Motor neuron (in vitro differentiated cells): Measurements from ENCODE around the gene IRF2. TPM values are rescaled to one million over a fixed set of nuclear protein-coding genes. Genes with fewer than 3 reads are reported as not detected.
"Not testable (repeated sequence)": the region's sequence is repeated elsewhere in the genome, so short reads cannot be mapped to it uniquely, and the experiment has no call there.

Experiments used
- ATAC-seq, 8 experiments: fragments of 200-7000 bp; cut with Tn5 transposase; replicated peaks in 6 of 8; 2 replicates each; pipeline ENCODE4 v1.8.0; 2021; ENCODE audit warnings: mild to moderate bottlenecking in 8 of 8, moderate library complexity in 8 of 8
- H3K27ac ChIP-seq, 2 donors: fragments of 250-450 bp; sonication (Bioruptor Pico); 2 replicates each; pipeline ENCODE4 v1.9.0; 2021; ENCODE audit warnings: antibody characterized with exemption in 2 of 2, mild to moderate bottlenecking in 2 of 2, moderate library complexity in 1 of 2
- H3K4me1 ChIP-seq, 2 donors: fragments of 250-450 bp; sonication (Bioruptor Pico); replicated peaks in 1 of 2; 2 replicates each; pipeline ENCODE4 v1.6.1; 2021; ENCODE audit warnings: antibody characterized with exemption in 2 of 2, mild to moderate bottlenecking in 2 of 2, moderate library complexity in 1 of 2
- H3K4me3 ChIP-seq, 5 donors: fragments of 250-450 bp; sonication (Bioruptor Pico); 2 replicates each; pipeline ENCODE4 v1.9.0; 2021; ENCODE audit warnings: antibody characterized with exemption in 5 of 5, mild to moderate bottlenecking in 5 of 5, moderate library complexity in 4 of 5
- WGBS, 10 experiments: fragments of 450-650 bp; shearing (Covaris generic); methylation state at CpG; one replicate each; pipeline ENCODE4 v1.0.0; 2022; 5-methylcytosine and 5-hydroxymethylcytosine counted together
- in situ Hi-C, 9 experiments: fragments of 400-800 bp; cut with MboI; loops; one replicate each; pipeline ENCODE4 v1.15.0; 2021; ENCODE audit warnings: low sequenced_read_pairs in 9 of 9, low pct_unique_long_range_greater_than_20kb in 2 of 9; ENCODE audit not compliant: unreplicated experiment in 9 of 9
- total RNA-seq, 8 experiments: library from RNA; unstranded; fragments of 300-600 nt; gene quantifications; 2 replicates each; pipeline versions ENCODE4 v1.2.3 to v1.2.4, GENCODE V29; 2022

IRF2 gene
- total RNA-seq, 8 experiments from 2014 or later = 6.3 to 36.7 (median 15.3) TPM

DNA sequence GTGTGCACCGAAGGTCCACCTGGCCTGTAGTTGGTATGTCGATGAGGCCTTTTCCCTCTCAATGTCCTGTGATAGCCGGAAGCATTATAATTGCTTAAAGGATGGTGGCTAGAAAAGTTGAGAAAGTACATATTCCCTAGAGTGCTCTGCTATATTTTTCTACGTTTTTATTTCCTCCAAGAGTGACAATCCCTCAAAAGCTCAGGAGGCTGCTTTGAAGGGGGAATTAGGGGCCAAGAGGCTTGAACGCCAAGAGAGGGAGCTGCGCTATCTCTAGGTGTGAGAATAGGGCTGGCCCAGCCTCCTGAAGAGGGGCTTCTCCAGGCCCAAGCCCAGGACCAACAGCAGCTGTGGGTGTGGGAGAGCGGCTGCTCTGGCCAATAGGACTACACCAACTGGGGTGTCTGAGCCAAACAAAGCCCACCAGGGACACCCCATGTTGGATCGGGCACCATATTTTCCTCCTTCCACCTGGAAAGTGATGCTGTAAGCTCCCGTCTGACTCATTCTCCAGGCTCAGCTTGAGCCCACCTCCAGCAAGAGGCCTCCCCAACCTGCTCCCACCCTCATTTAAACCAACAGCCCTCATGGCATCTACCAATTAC is 124.0 kb downstream of the IRF2 start:
- Histone ChIP-seq H3K27ac (no peak overlapping the region), H3K4me1 (peaks cover 13 to 16% of the 10 kb centered on the region in 2 donors), H3K4me3 (no peak overlapping the region)
- no peak for ATAC-seq
- in situ Hi-C loops = no loop called here
- 0 to 100% (median 92%) methylated on average over 1 to 4 of the region's 9 CpGs; no CpG with 5 or more reads in 2 of the 10 experiments for WGBS, 10 experiments

DNA sequence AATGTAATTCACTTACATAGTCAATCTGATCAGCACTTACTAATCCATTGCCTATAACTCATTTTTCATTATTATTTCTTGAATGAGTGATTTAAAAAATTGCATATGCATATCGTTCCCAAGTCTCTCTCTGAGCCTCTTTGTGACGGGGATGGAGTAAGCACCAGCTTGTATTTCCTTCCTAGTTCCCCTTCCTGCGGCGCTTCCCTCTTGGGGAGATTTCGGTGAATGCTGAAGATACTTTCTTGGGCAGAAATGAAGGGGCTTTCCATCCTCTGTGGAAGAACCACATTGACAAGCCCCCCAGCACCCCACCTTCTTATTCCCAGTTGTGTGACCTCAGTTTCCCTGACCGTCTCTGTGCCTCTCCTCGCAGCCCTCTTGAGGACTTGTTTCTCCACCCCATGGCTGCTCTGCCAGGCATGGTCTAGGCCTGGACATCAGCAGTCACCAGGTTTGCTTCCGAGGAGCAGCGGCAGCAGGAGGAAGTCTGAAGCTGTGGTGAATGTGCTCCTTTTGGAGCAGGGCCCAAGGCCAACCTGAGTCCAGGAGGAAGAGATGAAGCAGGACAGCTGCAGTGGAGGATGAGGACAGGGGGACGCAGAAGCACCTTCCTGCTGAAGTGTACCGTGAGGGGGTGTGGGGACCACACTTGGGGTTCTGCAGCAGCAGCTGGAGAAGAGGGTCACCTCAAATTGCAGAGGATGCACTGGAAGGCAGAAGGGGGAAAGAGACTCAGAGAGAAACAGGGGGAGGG is 124.9 kb downstream of the IRF2 start:
- in situ Hi-C loops = no loop called here
- no peak for ATAC-seq
- peaks cover 13 to 16% of the 10 kb centered on the region in 2 donors for H3K4me1 ChIP-seq
- 70 to 100% (median 92%) methylated on average over 2 to 9 of the region's 11 CpGs; no CpG with 5 or more reads in 4 of the 10 experiments for WGBS, 10 experiments
- H3K4me3 ChIP-seq = no peak overlapping the region
- no peak overlapping the region for H3K27ac ChIP-seq

DNA sequence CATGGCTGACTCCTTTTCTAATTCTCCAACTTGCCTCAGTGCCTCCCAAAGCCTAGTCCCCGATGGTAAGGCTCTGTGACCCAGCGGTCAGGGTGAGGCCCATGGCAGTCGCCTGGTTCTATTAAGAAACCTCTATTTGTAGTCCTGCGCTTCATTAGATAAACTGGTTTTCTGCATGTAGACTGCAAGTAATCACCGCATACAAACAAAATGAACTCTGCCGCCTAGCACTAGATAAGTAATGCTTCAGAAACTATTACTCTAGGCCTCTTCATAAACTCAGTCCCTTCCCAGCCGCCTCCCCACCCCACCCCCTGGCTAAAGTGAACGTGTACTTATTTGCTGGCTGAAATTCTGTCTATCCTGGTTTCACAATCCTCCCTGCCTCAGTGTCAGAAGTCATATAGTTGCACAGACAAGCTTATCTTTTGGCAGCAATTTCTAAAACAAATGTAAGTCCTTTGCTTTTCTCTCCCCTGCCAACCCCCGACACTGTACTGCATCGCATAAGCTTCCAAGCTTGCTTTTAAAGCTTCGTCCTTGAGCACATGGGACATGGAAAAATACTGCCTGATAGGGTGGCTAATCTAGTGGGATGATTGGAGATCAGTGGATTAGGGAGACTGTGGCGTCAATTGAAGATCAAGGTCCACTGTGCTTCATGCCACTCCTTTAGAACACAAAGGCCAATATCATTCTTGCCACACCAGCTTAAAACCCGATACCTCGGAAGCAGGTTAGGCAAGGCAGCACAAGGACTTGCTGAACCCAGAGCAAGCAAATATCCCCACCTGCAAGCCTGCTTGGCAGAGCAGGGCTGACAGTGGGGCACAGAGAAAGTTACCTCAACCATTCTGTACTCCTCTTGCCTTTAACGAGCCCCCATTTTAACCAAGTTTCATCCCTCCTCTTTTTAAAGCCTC is 125.8 kb downstream of the IRF2 start:
- no peak for ATAC-seq
- in situ Hi-C loops = no loop called here

DNA sequence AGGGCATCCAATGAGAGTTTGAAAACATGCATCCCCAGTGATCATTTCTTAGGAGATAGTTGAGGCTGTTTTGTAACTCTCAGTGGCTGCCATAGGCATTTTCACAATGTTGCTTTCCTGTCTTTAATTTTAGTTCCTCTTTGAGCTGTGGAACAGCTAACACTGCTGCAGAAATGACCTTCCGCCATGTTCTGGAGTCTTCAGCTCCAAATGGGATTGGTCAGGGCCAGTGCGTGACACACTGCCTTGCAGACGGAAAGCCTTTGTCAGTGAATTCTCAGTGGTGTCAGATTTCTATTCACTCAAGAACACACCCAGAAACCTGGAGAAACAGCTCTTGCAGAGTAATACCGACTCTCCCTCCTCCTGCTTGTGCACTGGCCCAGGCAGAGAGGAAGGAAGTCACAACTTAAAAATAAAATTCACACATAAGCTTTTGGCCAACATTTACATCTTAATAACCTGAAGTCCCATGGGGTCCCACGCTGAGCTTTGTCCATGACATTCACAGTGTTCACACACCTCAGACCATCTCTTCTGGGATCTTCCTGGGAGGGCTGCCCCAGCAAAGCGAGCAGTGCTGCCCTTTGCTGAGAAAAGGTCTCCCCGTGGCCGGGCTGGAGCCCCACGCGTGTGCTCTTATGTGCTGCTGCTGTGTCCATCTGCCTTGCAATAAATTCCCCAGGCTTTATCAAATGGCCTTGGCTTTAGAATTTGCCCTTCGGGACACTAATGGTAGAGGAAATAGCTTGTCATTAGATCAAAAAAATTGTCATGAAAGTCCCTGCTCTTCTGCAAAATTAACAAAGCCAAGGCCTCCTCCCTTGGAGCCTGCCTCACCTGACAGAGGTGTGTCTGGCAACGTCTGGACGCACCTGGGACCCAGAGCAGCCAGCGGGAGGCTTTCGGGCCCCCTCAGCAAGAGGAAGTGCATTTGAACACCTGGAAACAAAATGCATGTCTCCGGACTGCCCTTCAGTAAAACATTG is 126.8 kb downstream of the IRF2 start:
- no peak overlapping the region for H3K4me3 ChIP-seq
- H3K4me1 ChIP-seq = peaks cover 18 to 20% of the 10 kb centered on the region in 2 donors
- ATAC-seq = peak; percentile 36 to 68 (median 60)
- in situ Hi-C loops = no loop called here
- WGBS, 10 experiments = 35 to 80% (median 49%) methylated on average over 1 to 9 of the region's 16 CpGs
- H3K27ac ChIP-seq = no peak overlapping the region

More for the DNA sequence above, 125.8 kb downstream of the IRF2 start:
- Histone ChIP-seq H3K4me3 (no peak overlapping the region), H3K27ac (no peak overlapping the region), H3K4me1 (peaks cover 16 to 17% of the 10 kb centered on the region in 2 donors)
- WGBS, 10 experiments = 57 to 98% (median 87%) methylated on average over 3 to 10 of the region's 15 CpGs

DNA sequence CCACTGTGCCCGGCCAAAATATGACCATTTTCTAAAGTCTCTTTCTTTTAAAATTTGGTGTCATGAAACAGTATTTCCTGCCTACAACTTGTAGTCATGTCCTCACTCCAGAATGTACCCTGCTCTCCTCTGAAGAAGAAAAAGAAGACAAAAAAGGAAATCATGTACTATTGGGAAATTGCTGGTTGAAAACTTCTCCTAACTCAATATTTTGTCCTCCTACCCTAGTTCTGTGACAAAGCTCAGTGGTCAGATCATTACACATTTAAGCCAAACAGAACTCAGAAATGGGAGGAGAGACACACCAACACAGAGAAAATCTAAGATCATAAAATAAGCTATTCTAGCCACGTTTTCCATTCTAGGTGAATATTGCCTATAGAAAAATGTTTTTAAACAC is 127.7 kb downstream of the IRF2 start:
- ATAC-seq = no peak
- Histone ChIP-seq H3K4me3 (no peak overlapping the region), H3K27ac (no peak overlapping the region), H3K4me1 (peaks cover 18 to 20% of the 10 kb centered on the region in 2 donors)
- in situ Hi-C loops = no loop called here
- WGBS, 10 experiments = 0 to 100% (median 93%) methylated on average over 1 to 2 of the region's 2 CpGs; no CpG with 5 or more reads in 2 of the 10 experiments

DNA sequence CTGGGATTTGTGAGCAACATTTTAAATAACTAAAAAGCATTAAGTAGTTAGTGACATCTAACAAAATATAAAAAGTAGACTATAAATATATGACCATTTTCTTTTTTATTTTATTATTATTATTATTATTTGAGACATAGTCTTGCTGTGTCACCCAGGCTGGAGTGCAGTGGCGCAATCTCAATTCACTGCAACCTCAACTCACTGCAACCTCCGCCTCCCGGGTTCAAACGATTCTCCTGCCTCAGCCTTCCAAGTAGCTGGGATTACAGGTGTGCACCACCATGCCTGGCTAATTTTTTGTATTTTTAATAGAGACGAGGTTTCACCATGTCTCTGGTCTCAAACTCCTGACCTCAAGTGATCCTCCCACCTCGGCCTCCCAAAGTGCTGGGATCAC is 128.1 kb downstream of the IRF2 start:
- H3K4me1 ChIP-seq = peaks cover 18 to 20% of the 10 kb centered on the region in 2 donors
- 60 to 100% (median 94%) methylated on average over 1 to 6 of the region's 6 CpGs for WGBS, 10 experiments
- H3K4me3 ChIP-seq, in situ Hi-C loops, ATAC-seq, H3K27ac ChIP-seq: not testable (repeated sequence)

DNA sequence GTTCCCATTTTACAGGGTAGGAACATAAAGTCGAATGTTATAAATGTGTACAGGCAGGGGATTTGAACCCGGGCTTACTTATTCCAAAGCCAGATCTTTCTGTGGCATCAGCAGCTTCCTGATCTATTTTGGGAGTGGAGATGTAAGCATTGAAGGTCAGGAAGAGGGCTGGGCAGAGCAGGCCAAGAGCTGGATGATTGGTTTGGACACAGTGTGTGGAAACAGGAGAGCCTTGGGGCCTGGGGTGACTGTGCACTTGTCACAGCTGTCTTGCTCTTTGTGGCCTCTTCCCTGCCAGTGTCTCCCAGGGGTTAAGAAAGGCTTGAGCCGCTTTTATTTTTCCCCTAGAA is 128.8 kb downstream of the IRF2 start:
- Histone ChIP-seq H3K4me3 (no peak overlapping the region), H3K4me1 (peaks cover 18 to 20% of the 10 kb centered on the region in 2 donors), H3K27ac (no peak overlapping the region)
- ATAC-seq = peak in 2 of 8 experiments; percentile 4 to 36
- WGBS, 10 experiments = 20 to 100% (median 83%) methylated on average over 1 to 3 of the region's 3 CpGs; no CpG with 5 or more reads in 5 of the 10 experiments
- in situ Hi-C loops = no loop called here

DNA sequence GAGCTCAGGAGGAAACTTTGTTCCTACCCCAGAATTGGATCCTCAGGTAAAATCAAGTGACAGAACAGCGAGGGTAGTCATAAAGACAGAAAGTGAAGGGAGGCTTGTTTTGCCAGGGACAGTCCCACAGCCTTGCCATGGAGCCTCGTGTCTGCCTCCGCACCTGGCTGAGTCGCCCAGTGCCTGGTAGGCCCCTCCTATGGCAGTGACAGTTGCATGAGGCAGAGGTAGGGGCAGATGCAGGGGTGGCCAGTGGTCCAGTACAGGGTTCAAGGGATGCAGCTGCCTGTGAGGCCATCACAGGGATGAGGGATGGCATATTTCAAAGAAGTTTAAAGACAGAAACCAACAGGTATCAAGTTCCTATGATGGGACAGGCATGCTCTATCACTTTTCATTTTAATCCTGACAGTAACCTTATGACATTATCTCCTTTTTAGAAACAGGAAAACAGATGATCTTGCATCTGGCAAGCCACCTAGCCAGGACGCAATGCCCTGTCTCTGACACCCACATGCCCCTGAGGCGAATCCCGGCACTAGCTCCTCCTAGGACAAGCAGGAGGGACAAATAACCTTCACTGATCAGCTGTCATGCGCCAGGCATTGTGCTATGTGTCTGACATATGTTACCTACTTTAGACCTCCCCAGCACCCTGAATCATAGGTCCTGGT is 129.3 kb downstream of the IRF2 start:
- H3K4me1 ChIP-seq = peaks cover 18 to 20% of the 10 kb centered on the region in 2 donors
- ATAC-seq = no peak
- in situ Hi-C loops = no loop called here
- no peak overlapping the region for H3K27ac ChIP-seq
- no peak overlapping the region for H3K4me3 ChIP-seq
- 67 to 100% (median 88%) methylated on average over 1 to 6 of the region's 8 CpGs for WGBS, 10 experiments

DNA sequence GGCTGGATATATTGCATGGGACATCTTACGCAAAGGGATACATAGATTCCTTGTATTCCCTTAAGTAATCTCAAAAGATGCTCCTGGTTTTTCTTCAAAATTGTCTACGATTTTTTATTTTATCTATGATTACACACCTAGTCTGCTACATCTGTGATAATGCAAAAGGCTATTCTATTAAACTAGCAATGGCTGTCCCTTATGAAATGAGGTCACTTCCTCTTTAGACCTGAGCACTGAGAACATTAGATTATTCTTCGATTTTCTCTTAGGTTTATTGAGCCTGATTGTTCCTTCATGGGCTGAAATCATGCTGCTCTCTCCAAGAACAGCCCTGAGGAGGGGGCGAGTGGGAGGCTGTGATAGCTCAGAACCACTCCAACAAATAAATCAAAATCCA is 129.9 kb downstream of the IRF2 start:
- no peak overlapping the region for H3K27ac ChIP-seq
- H3K4me3 ChIP-seq = no peak overlapping the region
- peaks cover 18 to 20% of the 10 kb centered on the region in 2 donors for H3K4me1 ChIP-seq
- ATAC-seq = peak in 1 of 8 experiments; percentile 2
- WGBS, 10 experiments = 56 to 93% (median 78%) methylated on average over 2 to 4 of the region's 4 CpGs; no CpG with 5 or more reads in 2 of the 10 experiments
- in situ Hi-C loops = no loop called here

DNA sequence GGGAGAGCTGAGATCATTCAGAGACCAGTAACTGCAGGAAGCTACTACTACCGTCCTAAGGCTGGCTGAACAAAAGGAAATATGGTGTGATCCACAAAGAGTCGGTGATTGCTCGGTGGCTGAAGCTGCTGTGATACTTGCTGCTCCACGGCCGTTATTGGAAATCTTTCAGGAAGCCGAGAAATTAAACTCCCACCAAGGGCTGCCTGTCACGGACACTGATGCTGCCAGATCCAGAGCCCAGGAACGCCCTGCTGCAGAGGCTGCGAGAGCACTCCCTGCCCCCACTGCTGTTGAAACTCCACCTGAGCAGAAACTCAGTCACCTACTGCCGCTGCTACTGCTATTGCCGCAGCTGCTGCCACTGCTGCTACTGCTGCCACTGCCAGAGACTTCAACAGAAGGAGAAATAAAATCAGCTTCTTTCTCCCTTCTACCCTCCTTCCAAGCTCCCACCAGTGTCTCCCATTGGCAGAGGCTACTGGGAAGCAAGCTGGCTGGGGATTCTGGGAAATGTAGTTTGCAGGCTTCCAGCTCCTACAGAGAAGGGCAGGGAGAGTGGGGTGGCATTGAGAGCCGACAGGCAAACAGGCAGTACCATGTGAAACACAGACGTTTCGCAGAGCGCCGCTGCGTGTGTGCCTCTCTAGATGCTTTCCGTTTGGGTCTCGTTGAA is 130.7 kb downstream of the IRF2 start:
- peak; percentile 86 to 99 (median 96) for ATAC-seq
- peak overlapping the region; percentile 6 to 20 for H3K27ac ChIP-seq
- H3K4me1 ChIP-seq = peaks cover 18 to 20% of the 10 kb centered on the region in 2 donors
- 0 to 43% (median 10%) methylated on average over 2 to 13 of the region's 19 CpGs; no CpG with 5 or more reads in 2 of the 10 experiments for WGBS, 10 experiments
- in situ Hi-C loops = no loop called here
- H3K4me3 ChIP-seq = peak overlapping the region; percentile 38 to 59 (median 45)

DNA sequence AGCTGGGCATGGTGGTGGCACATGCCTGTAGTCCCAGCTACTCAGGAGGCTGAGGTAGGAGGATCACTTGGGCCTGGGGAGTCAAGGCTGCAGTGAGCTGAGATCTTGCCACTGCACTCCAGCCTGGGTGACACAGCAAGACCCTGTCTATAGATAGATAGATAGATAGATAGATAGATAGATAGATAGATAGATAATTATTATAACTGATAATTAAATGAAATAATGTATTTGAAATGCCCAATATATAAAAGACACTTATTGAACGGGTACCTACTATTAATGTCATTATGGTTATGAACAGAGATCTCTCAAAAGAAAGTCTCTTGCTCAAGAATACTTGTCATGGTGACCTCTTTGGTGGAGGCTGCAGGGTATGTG is 131.5 kb downstream of the IRF2 start:
- ATAC-seq, in situ Hi-C loops, H3K27ac ChIP-seq: not testable (repeated sequence)
- H3K4me1 ChIP-seq = peaks cover 11 to 17% of the 10 kb centered on the region in 2 donors
- peak overlapping the region in 1 of 5 donors; percentile 52 for H3K4me3 ChIP-seq
- WGBS, 10 experiments = 45 to 100% (median 86%) methylated on average over 1 of the region's 1 CpG; no CpG with 5 or more reads in 1 of the 10 experiments
